Measurements from ENCODE around the gene FLNB. TPM values are rescaled to one million over a fixed set of nuclear protein-coding genes. Genes with fewer than 3 reads are reported as not detected.
A peak's percentile ranks its signal among the peaks of the same experiment; 100 is the strongest.

The FLNB gene
- total and polyA plus RNA-seq, 2 of the 13 experiments (the other 11 are each of a cell fraction or from before 2014, with no cell fraction given): 106 to 130 TPM

DNA sequence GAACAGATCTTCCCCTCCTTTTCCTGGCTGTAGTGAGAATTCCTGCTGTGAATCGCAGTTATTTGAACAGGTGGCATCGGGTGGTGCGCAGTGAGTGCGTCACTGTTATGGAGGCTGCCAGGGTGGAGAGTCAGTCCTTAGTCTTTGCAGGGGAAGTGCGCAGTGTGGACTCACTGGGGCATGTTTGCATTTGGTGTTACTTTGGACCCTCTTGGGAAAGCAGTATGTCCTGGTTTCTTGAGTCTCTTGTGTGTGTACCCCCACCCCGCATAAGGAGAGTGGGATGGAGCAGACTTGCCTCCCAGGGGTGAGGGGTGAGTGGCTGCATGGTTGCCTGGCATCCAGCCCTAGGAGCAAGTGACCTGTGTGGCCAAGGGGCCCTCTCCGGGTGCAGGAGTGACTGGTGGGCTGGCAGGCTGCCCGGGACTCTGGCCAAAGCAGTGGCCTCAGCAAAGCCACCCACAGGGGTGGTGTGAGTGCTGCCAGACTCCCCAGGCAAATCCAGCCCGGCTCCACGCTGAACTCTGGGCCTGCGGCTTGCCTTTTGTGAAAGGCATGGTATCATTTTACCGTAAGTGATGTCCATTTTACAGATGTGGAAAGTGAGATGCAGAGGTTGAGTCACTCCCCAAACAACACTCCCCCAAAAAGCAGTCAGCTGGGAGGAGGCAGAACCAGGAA, 156.1 kb downstream of the FLNB start (continued):
- TF ChIP-seq HNRNPL (IDR thresholded peaks at IDR 0.05; ENCODE audit: low read depth, low read length): peak; percentile 82; the same call in 1 of the 2 replicates
- TF ChIP-seq, protein P1, sequence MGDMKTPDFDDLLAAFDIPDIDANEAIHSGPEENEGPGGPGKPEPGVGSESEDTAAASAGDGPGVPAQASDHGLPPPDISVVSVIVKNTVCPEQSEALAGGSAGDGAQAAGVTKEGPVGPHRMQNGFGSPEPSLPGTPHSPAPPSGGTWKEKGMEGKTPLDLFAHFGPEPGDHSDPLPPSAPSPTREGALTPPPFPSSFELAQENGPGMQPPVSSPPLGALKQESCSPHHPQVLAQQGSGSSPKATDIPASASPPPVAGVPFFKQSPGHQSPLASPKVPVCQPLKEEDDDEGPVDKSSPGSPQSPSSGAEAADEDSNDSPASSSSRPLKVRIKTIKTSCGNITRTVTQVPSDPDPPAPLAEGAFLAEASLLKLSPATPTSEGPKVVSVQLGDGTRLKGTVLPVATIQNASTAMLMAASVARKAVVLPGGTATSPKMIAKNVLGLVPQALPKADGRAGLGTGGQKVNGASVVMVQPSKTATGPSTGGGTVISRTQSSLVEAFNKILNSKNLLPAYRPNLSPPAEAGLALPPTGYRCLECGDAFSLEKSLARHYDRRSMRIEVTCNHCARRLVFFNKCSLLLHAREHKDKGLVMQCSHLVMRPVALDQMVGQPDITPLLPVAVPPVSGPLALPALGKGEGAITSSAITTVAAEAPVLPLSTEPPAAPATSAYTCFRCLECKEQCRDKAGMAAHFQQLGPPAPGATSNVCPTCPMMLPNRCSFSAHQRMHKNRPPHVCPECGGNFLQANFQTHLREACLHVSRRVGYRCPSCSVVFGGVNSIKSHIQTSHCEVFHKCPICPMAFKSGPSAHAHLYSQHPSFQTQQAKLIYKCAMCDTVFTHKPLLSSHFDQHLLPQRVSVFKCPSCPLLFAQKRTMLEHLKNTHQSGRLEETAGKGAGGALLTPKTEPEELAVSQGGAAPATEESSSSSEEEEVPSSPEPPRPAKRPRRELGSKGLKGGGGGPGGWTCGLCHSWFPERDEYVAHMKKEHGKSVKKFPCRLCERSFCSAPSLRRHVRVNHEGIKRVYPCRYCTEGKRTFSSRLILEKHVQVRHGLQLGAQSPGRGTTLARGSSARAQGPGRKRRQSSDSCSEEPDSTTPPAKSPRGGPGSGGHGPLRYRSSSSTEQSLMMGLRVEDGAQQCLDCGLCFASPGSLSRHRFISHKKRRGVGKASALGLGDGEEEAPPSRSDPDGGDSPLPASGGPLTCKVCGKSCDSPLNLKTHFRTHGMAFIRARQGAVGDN (CRISPR knock-in tag; IDR thresholded peaks at IDR 0.05): peak; percentile 30; the same call in 1 of the 2 replicates

- H3K27me3 ChIP-seq (ENCODE audit: control insufficient read depth in 1 of 2, insufficient read depth in 2 of 2, low read length in 2 of 2): no peaks in the 10 kb centered on the region
- POLR2A ChIA-PET: interaction anchor here (1.7 kb wide), 1 partner anchor 11 kb away, joined by 6 read pairs; no protein-coding TSS in a partner anchor
- peaks cover 41 to 63% of the 10 kb centered on the region in 2 experiments for H3K36me3 ChIP-seq (replicated peaks in 1 of 2; ENCODE audit: control insufficient read depth in 1 of 2, insufficient read depth in 2 of 2, low read length in 2 of 2)
- H3K27ac ChIP-seq (ENCODE audit: extremely low read length, insufficient read depth, low read length): peak overlapping the region; percentile 42
- no peaks in the 10 kb centered on the region for H3K79me2 ChIP-seq (ENCODE audit: insufficient read depth, low read length)
- no peak overlapping the region for H3K4me2 ChIP-seq (ENCODE audit: low read depth, low read length)
- CTCF ChIA-PET (ENCODE audit: low intra/inter-chr PET ratio, low total read pairs): no interaction called here
- no peaks in the 10 kb centered on the region for H3K9me3 ChIP-seq (ENCODE audit: low read length)
- peak; percentile 52 for DNase-seq (ENCODE audit: low spot score)
- no peaks in the 10 kb centered on the region; the same call in 1 of the 2 replicates for H4K20me1 ChIP-seq (ENCODE audit: insufficient read depth, low read length)
- H3K9ac ChIP-seq (ENCODE audit: insufficient read depth, low read depth, low read length): no peak overlapping the region
- in situ Hi-C loops (cut with HindIII; ENCODE audit: extremely low pct_ligation_motif_present, low pct_unique_long_range_greater_than_20kb) (no loop called here), intact Hi-C loops (cut with micrococcal nuclease; ENCODE audit: unreplicated experiment) (no loop called here)
- H2AFZ ChIP-seq (ENCODE audit: low read length): no peak overlapping the region
- H3K4me3 ChIP-seq (replicated peaks in 1 of 3; ENCODE audit: insufficient read depth in 1 of 3, low read depth in 2 of 3, low read length in 3 of 3): no peak overlapping the region
- 87% methylated on average over 8 of the region's 16 CpGs for WGBS (ENCODE audit: low lambda C conversion rate)
- BruUV-seq (replicated peaks): no TSS peak
- peak; percentile 2; the same call in 1 of the 3 replicates for ATAC-seq
- FAIRE-seq: no peak
- peaks cover 72% of the 10 kb centered on the region for H3K4me1 ChIP-seq (ENCODE audit: insufficient read depth, low read length)
- TF ChIP-seq, protein P2, sequence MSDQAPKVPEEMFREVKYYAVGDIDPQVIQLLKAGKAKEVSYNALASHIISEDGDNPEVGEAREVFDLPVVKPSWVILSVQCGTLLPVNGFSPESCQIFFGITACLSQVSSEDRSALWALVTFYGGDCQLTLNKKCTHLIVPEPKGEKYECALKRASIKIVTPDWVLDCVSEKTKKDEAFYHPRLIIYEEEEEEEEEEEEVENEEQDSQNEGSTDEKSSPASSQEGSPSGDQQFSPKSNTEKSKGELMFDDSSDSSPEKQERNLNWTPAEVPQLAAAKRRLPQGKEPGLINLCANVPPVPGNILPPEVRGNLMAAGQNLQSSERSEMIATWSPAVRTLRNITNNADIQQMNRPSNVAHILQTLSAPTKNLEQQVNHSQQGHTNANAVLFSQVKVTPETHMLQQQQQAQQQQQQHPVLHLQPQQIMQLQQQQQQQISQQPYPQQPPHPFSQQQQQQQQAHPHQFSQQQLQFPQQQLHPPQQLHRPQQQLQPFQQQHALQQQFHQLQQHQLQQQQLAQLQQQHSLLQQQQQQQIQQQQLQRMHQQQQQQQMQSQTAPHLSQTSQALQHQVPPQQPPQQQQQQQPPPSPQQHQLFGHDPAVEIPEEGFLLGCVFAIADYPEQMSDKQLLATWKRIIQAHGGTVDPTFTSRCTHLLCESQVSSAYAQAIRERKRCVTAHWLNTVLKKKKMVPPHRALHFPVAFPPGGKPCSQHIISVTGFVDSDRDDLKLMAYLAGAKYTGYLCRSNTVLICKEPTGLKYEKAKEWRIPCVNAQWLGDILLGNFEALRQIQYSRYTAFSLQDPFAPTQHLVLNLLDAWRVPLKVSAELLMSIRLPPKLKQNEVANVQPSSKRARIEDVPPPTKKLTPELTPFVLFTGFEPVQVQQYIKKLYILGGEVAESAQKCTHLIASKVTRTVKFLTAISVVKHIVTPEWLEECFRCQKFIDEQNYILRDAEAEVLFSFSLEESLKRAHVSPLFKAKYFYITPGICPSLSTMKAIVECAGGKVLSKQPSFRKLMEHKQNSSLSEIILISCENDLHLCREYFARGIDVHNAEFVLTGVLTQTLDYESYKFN (CRISPR knock-in tag; conservative IDR thresholded peaks at IDR 0.05): 0 out of 2 replicates have a peak, but pooled peaks have one; percentile 19
- TF ChIP-seq ZBTB33 (CRISPR knock-in tag; IDR thresholded peaks at IDR 0.05) (peak; percentile 83; the same call in 1 of the 2 replicates), ATF7 (IDR thresholded peaks at IDR 0.05) (no peak), ATF7 (CRISPR knock-in tag; IDR thresholded peaks at IDR 0.05) (no peak), ZNF761 (CRISPR knock-in tag; conservative IDR thresholded peaks at IDR 0.05) (no peak), SOX6 (IDR thresholded peaks at IDR 0.05) (no peak), SOX6 (CRISPR knock-in tag; IDR thresholded peaks at IDR 0.05) (no peak), FOXC1 (CRISPR knock-in tag; IDR thresholded peaks at IDR 0.05; ENCODE audit: borderline replicate concordance) (no peak)
These were observed 156.9 kb downstream of the FLNB start for GRCh38 chr3:58164906-58165821.
